Measurements from ENCODE around the gene CCDC183. TPM values are rescaled to one million over a fixed set of nuclear protein-coding genes. Genes with fewer than 3 reads are reported as not detected.
"Not testable (repeated sequence)": the region's sequence is repeated elsewhere in the genome, so short reads cannot be mapped to it uniquely, and the experiment has no call there.

CCDC183 gene
- total RNA-seq, 1 donor from 2014 or later, result not detected

- ATAC-seq, result not testable (repeated sequence)
Observed at GRCh38 chr9:136760834-136761544, 35.1 kb upstream of the CCDC183 start.

DNA sequence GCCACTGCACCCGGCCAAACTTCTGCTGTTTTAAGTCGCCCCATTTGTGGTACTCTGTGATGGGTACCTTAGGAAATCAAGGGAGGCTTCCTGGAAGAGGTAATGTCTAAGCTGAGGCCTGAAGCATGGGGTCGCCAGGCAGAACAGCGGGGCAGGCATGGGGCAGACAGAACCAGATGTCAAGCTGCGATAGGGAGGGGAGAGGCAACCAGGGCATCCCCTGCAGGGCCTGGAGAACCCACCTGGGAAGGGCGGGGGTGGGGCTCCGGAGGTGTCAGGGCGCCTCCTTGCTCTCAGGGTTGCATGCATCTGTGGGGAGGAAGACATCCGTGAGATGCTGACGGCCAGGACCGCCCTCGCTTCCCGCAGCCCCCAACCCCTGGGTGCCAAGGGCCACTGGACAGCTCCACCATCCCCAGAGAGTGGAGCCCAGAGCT lies 34.6 kb upstream of the CCDC183 start:
- no peak for ATAC-seq

GRCh38 chr9:136762221-136762691 lies 33.9 kb upstream of the CCDC183 start:
- no peak for ATAC-seq

DNA sequence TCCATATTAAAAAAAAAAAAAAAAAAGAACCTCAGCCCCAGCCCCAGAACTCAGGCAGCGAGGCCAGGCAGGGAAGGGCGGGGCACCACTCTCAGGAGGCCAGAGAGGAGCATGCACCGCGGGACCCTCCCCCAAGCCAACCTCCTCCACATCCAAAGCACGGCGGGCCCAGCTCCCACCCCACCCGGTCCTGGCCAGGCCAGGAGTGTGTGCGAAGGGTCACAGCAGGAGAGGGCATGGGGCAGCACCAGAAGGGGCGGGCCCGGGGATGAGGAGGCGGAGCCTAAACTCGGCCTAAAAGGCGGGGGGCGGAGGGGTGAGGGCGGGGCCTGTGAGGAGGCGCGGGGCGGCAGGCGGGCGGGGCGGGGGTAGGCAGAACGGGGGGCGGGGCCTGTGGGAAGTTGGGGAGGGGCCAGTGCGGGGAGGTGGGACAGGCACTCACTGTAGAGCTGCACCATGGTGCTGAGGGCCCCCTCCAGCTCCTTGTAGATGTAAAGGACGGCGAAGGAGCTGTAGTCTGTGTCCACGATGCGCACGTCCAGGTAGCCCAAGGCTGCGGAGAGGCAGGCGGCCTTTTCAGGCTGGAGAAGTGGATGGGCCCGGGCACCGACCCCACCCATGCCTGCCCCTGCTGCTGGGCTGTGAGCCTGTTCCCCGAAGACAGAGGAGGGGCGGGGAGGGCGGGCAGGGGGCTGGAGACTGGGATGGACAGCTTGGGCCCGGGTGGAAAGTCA lies 33.1 kb upstream of the CCDC183 start:
- no peak for ATAC-seq

GRCh38 chr9:136763649-136764035 lies 32.5 kb upstream of the CCDC183 start:
- no peak for ATAC-seq

DNA sequence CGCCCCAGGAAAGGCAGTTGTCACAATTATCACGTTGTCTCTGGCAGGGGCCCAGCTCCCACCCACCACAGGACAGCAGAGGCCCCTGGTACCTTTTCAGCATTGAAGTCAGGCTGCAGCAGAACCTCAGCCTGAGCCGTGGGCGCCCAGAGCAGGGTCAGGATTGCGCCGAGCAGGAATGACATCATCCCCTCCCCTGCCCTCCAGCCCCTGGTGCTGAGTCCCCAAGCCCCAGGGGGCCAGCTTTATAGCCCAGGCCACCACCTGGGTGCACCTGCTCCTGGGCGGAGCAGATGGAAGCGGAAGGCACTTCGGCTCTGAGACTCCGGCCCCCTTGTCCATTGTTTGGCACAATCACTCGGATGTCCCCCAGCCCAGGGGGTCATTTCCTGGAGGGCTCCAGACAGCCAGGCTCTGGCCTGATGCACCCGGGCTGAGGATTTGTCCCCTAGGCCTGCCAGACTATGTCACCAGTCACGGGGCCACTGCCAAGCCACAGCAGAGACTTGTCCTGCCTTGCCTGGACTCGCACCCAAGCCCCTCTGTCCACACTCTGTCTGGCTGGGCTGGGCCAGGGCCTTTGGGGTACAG lies 31.7 kb upstream of the CCDC183 start, which contains the start of gene LCN15:
Gene LCN15 (minus strand): TSS at position 218 of the 591 bp plus-strand sequence. CDS start 30 bp downstream, at position 188.
- ATAC-seq, result no peak

DNA sequence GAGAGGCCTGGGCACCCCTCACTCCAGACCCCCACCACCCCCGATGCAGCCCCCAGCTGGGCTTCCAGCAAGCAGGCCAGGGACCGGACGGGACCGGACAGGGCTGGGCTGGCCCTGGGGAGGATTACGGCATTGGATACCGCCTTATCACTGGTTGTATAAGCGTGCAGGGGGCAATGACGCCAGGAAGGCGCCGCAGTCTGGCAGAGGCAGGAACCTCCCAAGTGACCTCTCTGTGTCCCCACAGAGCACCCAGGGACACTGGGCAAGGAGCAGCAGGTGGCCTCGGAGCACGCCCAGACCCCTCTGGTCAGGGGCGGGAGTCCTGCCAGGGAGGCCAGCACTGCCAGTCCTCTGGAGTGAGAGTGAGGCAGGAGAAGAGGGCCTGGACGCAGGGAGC lies 31.1 kb upstream of the CCDC183 start:
- ATAC-seq, result no peak

DNA sequence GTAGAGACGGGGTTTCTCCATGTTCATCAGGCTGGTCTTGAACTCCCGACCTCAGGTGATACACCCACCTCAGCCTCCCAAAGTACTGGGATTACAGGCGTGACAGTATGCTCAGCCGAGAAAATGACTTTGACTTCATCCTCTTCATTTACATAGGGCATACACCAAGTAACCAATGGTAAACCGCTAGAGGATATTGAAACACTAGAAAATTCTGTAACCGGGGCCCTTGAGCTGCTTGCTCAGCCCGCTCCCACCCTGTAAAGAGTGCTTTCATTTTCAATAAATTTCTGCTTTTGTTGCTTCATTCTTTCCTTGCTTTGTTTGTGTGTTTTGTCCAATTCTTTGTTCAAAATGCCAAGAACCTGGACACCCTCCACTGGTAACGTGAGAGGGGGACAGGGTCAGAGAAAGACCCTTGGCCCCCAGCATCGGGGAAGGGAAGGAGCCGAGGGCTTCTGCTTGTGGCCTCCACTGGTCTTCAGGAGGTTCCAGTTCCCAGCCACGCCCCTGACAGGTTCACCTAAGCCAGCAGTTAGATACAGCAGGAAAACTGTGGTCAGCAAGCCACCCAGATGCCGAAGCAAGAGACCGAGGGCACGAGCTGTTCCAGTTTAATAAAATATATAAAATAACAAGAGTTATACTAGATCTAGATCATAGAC lies 30.3 kb upstream of the CCDC183 start:
- ATAC-seq, result not testable (repeated sequence)

- ATAC-seq, result not testable (repeated sequence)
Observed at GRCh38 chr9:136766410-136767120, 29.6 kb upstream of the CCDC183 start.

GRCh38 chr9:136769710-136770191 lies 26.4 kb upstream of the CCDC183 start:
- ATAC-seq, result peak; percentile 45

DNA sequence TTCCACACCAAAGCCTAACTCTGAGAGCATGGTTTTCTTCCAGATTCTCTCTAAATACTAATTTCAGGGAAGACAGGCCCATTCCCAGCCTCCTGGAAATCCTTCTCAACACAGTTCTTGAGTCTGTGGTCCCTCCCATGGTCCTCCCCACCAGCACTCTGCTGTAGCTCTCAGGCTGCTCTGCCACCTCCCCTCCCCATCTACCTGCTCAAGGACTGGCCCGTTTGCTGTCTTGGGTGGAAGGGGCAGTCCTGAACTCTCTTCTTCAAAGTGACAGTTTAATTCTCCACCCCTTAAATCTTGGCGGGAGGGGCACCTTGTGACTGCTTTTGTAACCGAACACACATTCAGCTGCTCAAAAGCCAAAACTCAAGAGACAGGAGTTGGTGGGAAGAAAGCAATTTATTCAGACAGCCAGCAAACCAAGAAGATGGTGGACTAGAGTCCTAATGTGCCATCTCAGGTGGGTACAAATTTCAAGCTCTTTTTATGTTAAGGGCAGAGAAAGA lies 24.2 kb upstream of the CCDC183 start:
- ATAC-seq, result no peak

GRCh38 chr9:136773386-136774044 lies 22.6 kb upstream of the CCDC183 start:
- ATAC-seq, result no peak

- peak; percentile 31 for ATAC-seq
Observed at GRCh38 chr9:136774416-136775045, 21.6 kb upstream of the CCDC183 start.

DNA sequence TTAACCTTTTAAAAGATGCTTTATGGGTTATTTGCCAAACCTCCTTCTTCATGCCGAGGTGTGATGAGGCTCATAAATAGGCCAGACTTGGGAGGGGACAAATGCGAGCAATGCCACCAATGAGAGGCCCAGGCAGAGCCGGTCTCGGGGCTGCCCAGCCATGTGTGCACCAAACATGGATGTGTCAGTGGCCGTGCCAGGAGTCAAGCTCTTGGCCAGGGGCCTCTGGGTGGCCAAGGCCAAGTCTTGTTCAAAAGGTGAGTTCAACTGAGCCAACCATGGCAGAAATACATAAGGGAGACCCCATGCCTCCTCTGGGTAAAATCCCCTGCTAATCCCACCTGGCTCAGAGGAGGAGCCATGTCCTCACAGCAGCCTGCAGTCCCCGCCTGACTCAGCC lies 20.9 kb upstream of the CCDC183 start:
- no peak for ATAC-seq

- ATAC-seq, result no peak
Observed at GRCh38 chr9:136776947-136777346, 19.2 kb upstream of the CCDC183 start.

DNA sequence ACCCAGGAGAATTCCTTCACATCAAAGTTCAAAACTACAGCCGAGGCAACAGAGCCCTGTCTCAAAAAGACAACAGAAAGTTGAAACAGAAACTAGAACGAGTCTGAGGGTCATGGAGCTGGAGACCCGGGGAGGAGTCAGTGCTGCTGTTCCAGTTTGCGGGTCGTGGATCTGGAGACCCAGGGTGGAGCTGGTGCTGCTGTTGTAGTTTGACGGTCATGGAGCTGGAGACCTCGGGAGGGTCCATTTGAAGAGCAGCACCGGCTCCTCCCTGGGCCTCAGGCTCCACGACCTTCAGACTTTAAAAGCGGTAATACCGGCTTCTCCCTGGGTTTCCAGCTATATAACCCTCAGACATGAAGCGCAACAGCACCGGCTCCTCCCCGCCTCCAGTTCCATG lies 18.8 kb upstream of the CCDC183 start:
- no peak for ATAC-seq

DNA sequence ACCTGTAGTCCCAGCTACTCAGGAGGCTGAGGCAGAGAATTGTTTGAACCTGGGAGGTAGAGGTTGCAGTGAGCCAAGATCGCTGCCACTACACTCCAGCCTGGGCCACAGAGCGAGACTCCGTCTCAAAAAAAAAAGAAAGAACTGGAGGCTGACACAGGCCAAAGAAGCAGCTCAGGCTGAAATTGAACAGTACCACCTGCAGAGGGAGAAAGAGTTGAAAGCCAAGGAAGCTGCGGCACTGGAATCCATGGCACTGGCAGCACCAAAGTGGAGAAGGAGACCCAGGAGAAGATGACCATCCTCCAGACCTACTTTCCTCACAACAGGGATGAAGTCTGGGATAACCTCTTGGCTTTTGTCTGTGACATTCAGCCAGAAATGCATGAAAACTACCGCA lies 16.3 kb upstream of the CCDC183 start:
- ATAC-seq, result no peak

DNA sequence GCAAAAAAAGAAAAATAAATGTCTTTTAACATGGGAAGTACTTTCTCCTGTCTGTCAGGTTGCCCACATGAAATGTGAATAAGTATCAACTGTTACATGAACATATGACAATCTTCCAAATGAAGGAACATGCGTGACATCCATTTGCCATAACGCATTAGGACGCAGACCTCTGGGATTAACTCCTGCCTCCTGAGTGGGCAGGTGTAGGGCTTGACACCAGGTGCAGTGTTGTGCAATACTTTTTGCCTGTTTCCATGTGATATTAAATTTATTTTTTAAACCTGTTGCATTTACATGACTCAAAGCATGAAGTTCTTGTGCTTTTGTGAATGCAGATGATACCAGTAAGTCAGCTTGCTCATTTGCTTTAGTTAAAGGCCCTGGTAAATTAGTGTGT lies 13.7 kb upstream of the CCDC183 start:
- ATAC-seq, result no peak

DNA sequence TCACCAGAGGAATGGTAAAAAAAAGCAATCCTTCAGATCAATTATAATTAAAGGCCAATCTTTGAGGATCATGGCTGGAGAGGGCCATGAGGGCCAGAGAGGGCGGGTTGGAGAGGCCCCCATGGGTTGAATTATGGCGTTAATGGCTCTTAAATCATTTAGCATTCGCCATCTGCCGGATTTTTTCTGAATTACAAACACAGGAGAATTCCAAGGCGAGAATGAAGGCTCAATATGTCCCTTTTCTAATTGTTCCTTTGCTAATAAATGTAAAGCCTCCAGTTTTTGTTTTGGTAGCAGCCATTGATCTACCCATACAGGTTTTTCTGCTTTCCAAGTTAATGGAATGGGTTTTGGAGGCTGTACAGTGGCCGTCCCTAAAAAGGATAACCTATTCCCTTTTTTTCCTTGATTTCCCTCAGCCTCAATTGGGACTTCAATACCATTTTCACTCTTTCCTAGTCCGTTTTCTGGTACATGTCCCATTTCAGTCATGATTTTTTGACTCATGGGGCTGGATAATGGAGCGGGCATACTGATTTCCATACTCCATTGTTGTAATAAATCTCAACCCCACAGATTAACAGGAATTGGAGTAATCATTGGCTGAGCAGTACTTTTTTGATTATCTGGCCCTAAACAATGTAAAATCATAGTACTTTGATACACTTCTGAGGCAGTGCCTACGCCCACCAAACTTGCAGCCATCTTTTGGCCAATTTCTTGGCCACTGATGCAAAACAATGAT lies 11.7 kb upstream of the CCDC183 start:
- ATAC-seq, result no peak

DNA sequence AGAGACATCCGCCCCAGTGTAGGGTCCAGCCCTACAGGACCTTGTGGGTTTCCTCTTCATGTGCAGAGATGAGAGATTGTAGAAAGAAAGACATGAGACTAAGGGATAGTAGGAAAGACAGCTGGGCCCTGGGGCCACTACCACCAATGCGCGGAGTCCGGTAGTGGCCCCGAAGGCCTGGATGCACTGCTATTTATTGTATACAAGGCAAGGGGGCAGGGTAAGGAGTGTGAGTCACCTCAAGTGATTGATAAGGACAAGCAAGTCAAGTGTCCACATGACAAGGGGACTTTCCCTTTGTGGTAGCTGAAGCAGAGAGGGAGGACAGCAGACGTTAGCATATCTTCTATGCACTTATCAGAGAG lies 11.2 kb upstream of the CCDC183 start:
- ATAC-seq, result no peak
